Measurements from ENCODE around the gene MANBA. TPM values are rescaled to one million over a fixed set of nuclear protein-coding genes. Genes with fewer than 3 reads are reported as not detected.

MANBA gene
- total RNA-seq, result 505 and 566 TPM in 2 replicates

GRCh38 chr4:102760645-102761295, at the start of gene MANBA:
TSS of gene MANBA (minus strand) at chr4:102760968. CDS start at chr4:102760894, 74 bp downstream.

Other genes with a start within 250 kb of the MANBA start
- 272 and 420 TPM in 2 replicates for gene UBE2D3, start 66.6 kb upstream of the MANBA start, total RNA-seq
- gene CISD2, start 108.0 kb upstream of the MANBA start, total RNA-seq, result 31.2 and 34.3 TPM in 2 replicates

All from smooth muscle cell of the umbilical artery (primary cell).